Lower lobe of right lung (tissue), 2 donors: ENCODE results near the gene TMEM242. TPM values are rescaled to one million over a fixed set of nuclear protein-coding genes. Genes with fewer than 3 reads are reported as not detected.

Experiments used
- ATAC-seq, 2 donors: fragments of 200-7000 bp; cut with Tn5 transposase; one replicate each; pipeline ENCODE4 v1.9.1; 2020 to 2022; ENCODE audit warnings: mild to moderate bottlenecking in 2 of 2, moderate library complexity in 2 of 2
- DNase-seq: peaks from one replicate; pipeline ENCODE4 v3.0.0-alpha.2; 2020
- H3K27ac ChIP-seq: fragments of 200-600 bp; one replicate; pipeline ENCODE4 v1.8.0; 2022
- H3K27me3 ChIP-seq: fragments of 200-600 bp; one replicate; pipeline ENCODE4 v1.8.0; 2022; ENCODE audit warnings: low read depth
- H3K36me3 ChIP-seq: fragments of 200-600 bp; one replicate; pipeline ENCODE4 v1.8.0; 2022; ENCODE audit warnings: mild to moderate bottlenecking
- H3K4me1 ChIP-seq: fragments of 200-600 bp; one replicate; pipeline ENCODE4 v1.8.0; 2022
- H3K4me3 ChIP-seq: fragments of 200-600 bp; one replicate; pipeline ENCODE4 v1.8.0; 2022; ENCODE audit warnings: mild to moderate bottlenecking
- H3K9me3 ChIP-seq: fragments of 200-600 bp; one replicate; pipeline ENCODE4 v1.8.0; 2022
- CTCF ChIP-seq: fragments of 200-600 bp; IDR thresholded peaks from one replicate; pipeline ENCODE4 v1.8.0; 2022; ENCODE audit warnings: antibody characterized with exemption, mild to moderate bottlenecking
- intact Hi-C: fragments of 100-400 bp; cut with DNase I; formaldehyde crosslinking; loops from one replicate; pipeline ENCODE4 v1.11.0; 2022
- total RNA-seq: library from RNA; stranded (reverse); fragmentation: NEBNext Ultra II Directional; extraction: Animal tissue kit (Norgen Biotek cat#: 25700); gene quantifications from one replicate; pipeline ENCODE4 v1.2.1, GENCODE V29; 2021
- donor health status: DM: no; HTN: yes; CAD: no; lungs with severe emphysema.

Gene TMEM242
- total RNA-seq, 1 donor from 2014 or later, result 10.9 TPM

GRCh38 chr6:157258878-157259277, 64.4 kb downstream of the TMEM242 start:
- Histone ChIP-seq H3K4me1 (no peaks in the 10 kb centered on the region), H3K27me3 (no peaks in the 10 kb centered on the region), H3K4me3 (no peak overlapping the region), H3K27ac (no peak overlapping the region), H3K9me3 (no peaks in the 10 kb centered on the region), H3K36me3 (no peaks in the 10 kb centered on the region)
- no peak for TF ChIP-seq CTCF
- ATAC-seq, result peak in 1 of 2 donors; percentile 30
- intact Hi-C loops, result no loop called here
- DNase-seq, result no peak

GRCh38 chr6:157255079-157255478, 68.2 kb downstream of the TMEM242 start:
- intact Hi-C loops, result no loop called here

GRCh38 chr6:157254538-157254937, 68.8 kb downstream of the TMEM242 start:
- H3K4me1 ChIP-seq, result no peaks in the 10 kb centered on the region
- no peaks in the 10 kb centered on the region for H3K9me3 ChIP-seq
- no peak overlapping the region for H3K4me3 ChIP-seq
- intact Hi-C loops, result no loop called here
- ATAC-seq, result no peak
- H3K27ac ChIP-seq, result no peak overlapping the region
- H3K36me3 ChIP-seq, result no peaks in the 10 kb centered on the region
- DNase-seq, result no peak
- H3K27me3 ChIP-seq, result no peaks in the 10 kb centered on the region
- TF ChIP-seq CTCF, result no peak

More at GRCh38 chr6:157255079-157255478, 68.2 kb downstream of the TMEM242 start:
- Histone ChIP-seq H3K4me3 (no peak overlapping the region), H3K9me3 (no peaks in the 10 kb centered on the region), H3K27me3 (no peaks in the 10 kb centered on the region), H3K36me3 (no peaks in the 10 kb centered on the region), H3K4me1 (no peaks in the 10 kb centered on the region), H3K27ac (no peak overlapping the region)
- TF ChIP-seq CTCF, result no peak
- ATAC-seq, result peak; percentile 14 to 56
- no peak for DNase-seq

GRCh38 chr6:157253699-157254098, 69.6 kb downstream of the TMEM242 start:
- Histone ChIP-seq H3K9me3 (no peaks in the 10 kb centered on the region), H3K4me3 (no peak overlapping the region), H3K4me1 (no peaks in the 10 kb centered on the region), H3K36me3 (no peaks in the 10 kb centered on the region), H3K27ac (no peak overlapping the region), H3K27me3 (no peaks in the 10 kb centered on the region)
- no peak for DNase-seq
- ATAC-seq, result peak in 1 of 2 donors; percentile 53
- TF ChIP-seq CTCF, result no peak
- intact Hi-C loops, result no loop called here

- Histone ChIP-seq H3K36me3 (no peaks in the 10 kb centered on the region), H3K4me3 (no peak overlapping the region), H3K27ac (no peak overlapping the region), H3K27me3 (no peaks in the 10 kb centered on the region), H3K4me1 (no peaks in the 10 kb centered on the region), H3K9me3 (no peaks in the 10 kb centered on the region)
- DNase-seq, result no peak
- no peak for TF ChIP-seq CTCF
- intact Hi-C loops, result no loop called here
- ATAC-seq, result peak in 1 of 2 donors; percentile 29
Observed at GRCh38 chr6:157253017-157253416, 70.3 kb downstream of the TMEM242 start.
